ENCODE results near the gene PLCG2. TPM values are rescaled to one million over a fixed set of nuclear protein-coding genes. Genes with fewer than 3 reads are reported as not detected.
"Not testable (repeated sequence)": the region's sequence is repeated elsewhere in the genome, so short reads cannot be mapped to it uniquely, and the experiment has no call there.

The PLCG2 gene
- total RNA-seq, 1 experiment from 2014 or later, result 3.5 TPM

DNA sequence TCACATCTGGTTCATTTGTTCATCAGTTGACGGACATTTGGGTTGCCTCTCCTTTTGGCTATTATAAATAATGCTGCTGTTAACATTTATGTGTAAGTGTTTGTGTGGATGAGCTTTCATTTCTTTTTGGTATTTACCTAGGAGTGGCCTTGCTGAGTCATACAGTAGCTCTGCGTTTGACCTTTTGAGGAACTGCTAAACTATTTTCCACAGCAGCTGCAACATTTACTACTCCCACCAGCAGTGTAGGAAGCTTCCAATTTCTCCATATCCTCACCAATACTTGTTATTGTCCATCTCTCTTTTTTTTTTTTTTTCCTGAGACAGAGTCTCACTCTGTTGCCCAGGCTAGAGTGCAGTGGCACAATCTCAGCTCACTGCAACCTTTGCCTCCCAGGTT, 20.7 kb upstream of the PLCG2 start:
- ATAC-seq (peak; percentile 89), DNase-seq (peak; percentile 74)
- CTCF ChIA-PET, result interaction anchor here (0.6 to 0.7 kb wide), 2 partner anchors 10 to 115 kb away, joined by 3 to 5 read pairs; no protein-coding TSS in a partner anchor
- Histone ChIP-seq H3K27me3 (ENCODE audit: low read length) (no peaks in the 10 kb centered on the region), H3K27ac (ENCODE audit: low read length) (peak overlapping the region; percentile 59; the same call in 1 of the 2 replicates), H3K79me2 (ENCODE audit: low read length) (no peaks in the 10 kb centered on the region), H2AFZ (ENCODE audit: low read length) (no peak overlapping the region), H3K9me3 (ENCODE audit: low read length) (no peaks in the 10 kb centered on the region), H4K20me1 (ENCODE audit: low read length) (no peaks in the 10 kb centered on the region), H3K9ac (ENCODE audit: low read length) (no peak overlapping the region), H3K4me2 (ENCODE audit: low read length) (no peak overlapping the region), H3K36me3 (ENCODE audit: low read depth, low read length) (no peaks in the 10 kb centered on the region), H3K9me2 (replicated peaks; ENCODE audit: low read length) (no peaks in the 10 kb centered on the region), H3K4me3 (ENCODE audit: low read length) (no peak overlapping the region), H3F3A (ENCODE audit: low read length, unreplicated experiment) (no peaks in the 10 kb centered on the region), H3K4me1 (ENCODE audit: insufficient read depth, low read length) (peaks cover 4% of the 10 kb centered on the region; the same call in 1 of the 2 replicates)
- intact Hi-C loops (cut with micrococcal nuclease), result no loop called here
- POLR2A ChIA-PET (ENCODE audit: unreplicated experiment), result interaction anchor here (0.5 to 0.7 kb wide), 2 partner anchors 19 to 47 kb away, joined by 3 to 4 read pairs; no protein-coding TSS in a partner anchor
- no TSS peak for BruUV-seq (replicated peaks)
- TF ChIP-seq EZH2phosphoT487 (IDR thresholded peaks at IDR 0.05; ENCODE audit: borderline replicate concordance, low read length) (no peak), EZH2 (IDR thresholded peaks at IDR 0.05; ENCODE audit: low read length, unreplicated experiment) (no peak), CTCF (conservative IDR thresholded peaks at IDR 0.05; ENCODE audit: low read depth, low read length) (no peak)

DNA sequence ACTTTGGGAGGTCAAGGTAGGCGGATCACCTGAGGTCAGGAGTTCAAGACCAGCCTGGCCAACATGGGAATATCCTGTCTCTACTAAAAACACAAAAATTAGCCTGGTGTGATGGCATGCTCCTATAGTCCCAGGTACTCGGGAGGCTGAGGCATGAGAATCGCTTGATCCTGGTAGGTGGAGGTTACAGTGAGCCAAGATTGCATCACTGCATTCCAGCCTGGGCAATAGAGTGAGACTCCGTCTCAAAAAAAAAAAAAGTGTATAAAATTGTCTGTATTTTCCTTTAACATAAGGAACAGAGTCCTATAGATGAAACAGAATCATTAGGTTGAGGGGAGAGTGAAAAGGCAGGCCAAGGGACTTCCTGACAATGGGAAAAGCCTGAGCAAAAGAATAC, 16.8 kb upstream of the PLCG2 start:
- ATAC-seq; H2AFZ ChIP-seq (ENCODE audit: low read length); H3K4me3 ChIP-seq (ENCODE audit: low read length); H3K4me1 ChIP-seq (ENCODE audit: insufficient read depth, low read length); H3F3A ChIP-seq (ENCODE audit: low read length, unreplicated experiment); H4K20me1 ChIP-seq (ENCODE audit: low read length); H3K9ac ChIP-seq (ENCODE audit: low read length); DNase-seq; H3K4me2 ChIP-seq (ENCODE audit: low read length); H3K9me3 ChIP-seq (ENCODE audit: low read length); POLR2A ChIA-PET (ENCODE audit: unreplicated experiment); H3K27ac ChIP-seq (ENCODE audit: low read length); H3K27me3 ChIP-seq (ENCODE audit: low read length); H3K36me3 ChIP-seq (ENCODE audit: low read depth, low read length); H3K79me2 ChIP-seq (ENCODE audit: low read length); intact Hi-C loops (cut with micrococcal nuclease); BruUV-seq (replicated peaks); CTCF ChIA-PET; H3K9me2 ChIP-seq (replicated peaks; ENCODE audit: low read length): not testable (repeated sequence)

DNA sequence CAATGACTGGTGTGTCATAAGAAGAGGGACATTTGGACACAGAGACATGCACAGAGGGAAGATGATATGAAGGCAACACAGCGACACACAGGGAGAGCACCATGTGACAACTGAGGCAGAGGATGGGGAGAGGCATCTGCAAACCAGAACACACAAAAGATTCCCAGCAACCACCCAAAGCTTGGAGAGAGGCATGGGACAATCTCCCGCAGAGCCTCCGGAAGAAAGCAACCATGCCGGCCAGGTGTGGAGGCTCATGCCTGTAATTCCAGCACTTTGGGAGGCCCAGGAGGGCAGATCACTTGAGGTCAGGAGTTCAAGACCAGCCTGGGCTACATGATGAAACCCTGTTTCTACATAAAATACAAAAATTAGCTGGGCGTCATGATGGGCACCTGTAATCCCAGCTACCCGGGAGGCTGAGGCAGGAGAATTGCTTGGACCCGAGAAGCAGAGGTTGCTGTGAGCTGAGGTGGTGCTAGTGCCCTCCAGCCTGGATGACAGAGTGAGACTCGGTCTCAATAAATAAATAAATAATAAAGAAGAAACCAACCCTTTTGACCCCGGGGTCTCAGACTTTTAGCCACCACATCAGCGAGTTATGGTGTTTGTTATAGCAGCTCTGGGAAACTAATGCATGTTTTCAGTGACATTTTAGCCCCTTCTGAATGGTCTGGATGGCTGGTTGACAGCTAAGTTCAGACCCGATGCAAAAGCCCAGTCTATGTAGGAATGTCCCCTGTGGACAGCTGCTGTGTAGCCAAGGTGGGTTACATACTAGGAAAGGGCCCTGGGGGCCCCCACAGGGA, 13.8 kb upstream of the PLCG2 start:
- DNase-seq (no peak), ATAC-seq (no peak)
- intact Hi-C loops (cut with micrococcal nuclease), result loop anchor here (5.0 kb wide), 1 partner anchor 107 kb away; no protein-coding TSS in a partner anchor
- CTCF ChIA-PET, result no interaction called here
- no TSS peak for BruUV-seq (replicated peaks)
- Histone ChIP-seq H3K36me3 (ENCODE audit: low read depth, low read length) (no peaks in the 10 kb centered on the region), H3K4me2 (ENCODE audit: low read length) (no peak overlapping the region), H4K20me1 (ENCODE audit: low read length) (no peaks in the 10 kb centered on the region), H3K4me3 (ENCODE audit: low read length) (no peak overlapping the region), H3K9me3 (ENCODE audit: low read length) (no peaks in the 10 kb centered on the region), H3K4me1 (ENCODE audit: insufficient read depth, low read length) (peaks cover 11% of the 10 kb centered on the region; the same call in 1 of the 2 replicates), H3K27me3 (ENCODE audit: low read length) (no peaks in the 10 kb centered on the region), H3K9me2 (replicated peaks; ENCODE audit: low read length) (no peaks in the 10 kb centered on the region), H3K9ac (ENCODE audit: low read length) (no peak overlapping the region), H3F3A (ENCODE audit: low read length, unreplicated experiment) (no peaks in the 10 kb centered on the region), H3K27ac (ENCODE audit: low read length) (no peak overlapping the region), H3K79me2 (ENCODE audit: low read length) (no peaks in the 10 kb centered on the region), H2AFZ (ENCODE audit: low read length) (no peak overlapping the region)
- TF ChIP-seq EZH2 (IDR thresholded peaks at IDR 0.05; ENCODE audit: low read length, unreplicated experiment) (no peak), EZH2phosphoT487 (IDR thresholded peaks at IDR 0.05; ENCODE audit: borderline replicate concordance, low read length) (no peak), CTCF (conservative IDR thresholded peaks at IDR 0.05; ENCODE audit: low read depth, low read length) (no peak)
- POLR2A ChIA-PET (ENCODE audit: unreplicated experiment), result no interaction called here
